D341Med (cell line): ENCODE results near the gene C19orf47.

ENCODE experiments used
- DNase-seq: peaks from one replicate; pipeline ENCODE4 v3.0.0; 2012; ENCODE audit warnings: low spot score

C19orf47 gene

GRCh38 chr19:40282209-40282580 is 66.0 kb downstream of the C19orf47 start:
- no peak for DNase-seq

GRCh38 chr19:40281381-40282208 is 66.6 kb downstream of the C19orf47 start:
- DNase-seq = peak; percentile 63

- DNase-seq = no peak
Measured at GRCh38 chr19:40280608-40281221, 67.5 kb downstream of the C19orf47 start.

- DNase-seq = no peak
Measured at GRCh38 chr19:40279761-40280607, 68.2 kb downstream of the C19orf47 start.

GRCh38 chr19:40279120-40279551 is 69.1 kb downstream of the C19orf47 start:
- DNase-seq = no peak

- DNase-seq = no peak
Measured at GRCh38 chr19:40278361-40279035, 69.7 kb downstream of the C19orf47 start.

- DNase-seq = no peak
Measured at GRCh38 chr19:40277356-40278059, 70.7 kb downstream of the C19orf47 start.

- no peak for DNase-seq
Measured at GRCh38 chr19:40274585-40275544, 73.3 kb downstream of the C19orf47 start.

GRCh38 chr19:40273469-40274360 is 74.5 kb downstream of the C19orf47 start:
- DNase-seq = no peak

GRCh38 chr19:40272261-40272660 is 75.9 kb downstream of the C19orf47 start:
- DNase-seq = no peak

- DNase-seq = no peak
Measured at GRCh38 chr19:40271706-40272105, 76.5 kb downstream of the C19orf47 start.

- DNase-seq = peak; percentile 88
Measured at GRCh38 chr19:40270362-40271089, 77.7 kb downstream of the C19orf47 start.
